NCI-H146 (cell line): Measurements from ENCODE around the gene LRIT2.
A peak's percentile ranks its signal among the peaks of the same experiment; 100 is the strongest.

ENCODE experiments used
- DNase-seq: peaks from one replicate; lab custom pipeline; 2025; lab: John Stamatoyannopoulos, UW

The LRIT2 gene

GRCh38 chr10:84225427-84226173 is at the start of gene LRIT2:
Gene LRIT2 (minus strand): TSS chr10:84225544. CDS start chr10:84225520, 24 bp downstream.
- no peak for DNase-seq

GRCh38 chr10:84270708-84271107 is 45.4 kb upstream of the LRIT2 start:
- peak; percentile 96 for DNase-seq

GRCh38 chr10:84269773-84270172 is 44.4 kb upstream of the LRIT2 start:
- DNase-seq = no peak

- DNase-seq = peak; percentile 15
Observed at GRCh38 chr10:84269162-84269561, 43.8 kb upstream of the LRIT2 start.

GRCh38 chr10:84267503-84268126 is 42.3 kb upstream of the LRIT2 start:
- peak; percentile 90 for DNase-seq

GRCh38 chr10:84265418-84265817 is 40.1 kb upstream of the LRIT2 start:
- peak; percentile 95 for DNase-seq

GRCh38 chr10:84264611-84265141 is 39.3 kb upstream of the LRIT2 start:
- peak; percentile 87 for DNase-seq

GRCh38 chr10:84263716-84264115 is 38.4 kb upstream of the LRIT2 start:
- DNase-seq = no peak

- no peak for DNase-seq
Observed at GRCh38 chr10:84262190-84262956, 37.0 kb upstream of the LRIT2 start.

- no peak for DNase-seq
Observed at GRCh38 chr10:84261236-84261915, 36.0 kb upstream of the LRIT2 start.

GRCh38 chr10:84258034-84258695 is 32.8 kb upstream of the LRIT2 start:
- DNase-seq = no peak

- no peak for DNase-seq
Observed at GRCh38 chr10:84257343-84258020, 32.1 kb upstream of the LRIT2 start.

- DNase-seq = no peak
Observed at GRCh38 chr10:84256510-84257342, 31.4 kb upstream of the LRIT2 start.

- DNase-seq = no peak
Observed at GRCh38 chr10:84254552-84255478, 29.5 kb upstream of the LRIT2 start.

- DNase-seq = no peak
Observed at GRCh38 chr10:84248794-84249193, 23.4 kb upstream of the LRIT2 start.

GRCh38 chr10:84247496-84247895 is 22.2 kb upstream of the LRIT2 start:
- DNase-seq = no peak

- peak; percentile 31 for DNase-seq
Observed at GRCh38 chr10:84244651-84245270, 19.4 kb upstream of the LRIT2 start, which contains the start of gene RGR. Gene RGR (plus strand): TSS chr10:84245053. CDS start chr10:84245091, 38 bp downstream.

- no peak for DNase-seq
Observed at GRCh38 chr10:84243759-84244158, 18.4 kb upstream of the LRIT2 start.
